Urinary bladder (tissue), 4 donors: ENCODE results near the gene OR13A1. TPM values are rescaled to one million over a fixed set of nuclear protein-coding genes. Genes with fewer than 3 reads are reported as not detected.
"Not testable (repeated sequence)": the region's sequence is repeated elsewhere in the genome, so short reads cannot be mapped to it uniquely, and the experiment has no call there.

Source experiments
- DNase-seq: peaks from one replicate; pipeline ENCODE4 v3.0.0-alpha.2; 2015; ENCODE audit errors: extremely low spot score
- H3K27ac ChIP-seq: one replicate; pipeline ENCODE4 v1.5.1; 2013; ENCODE audit warnings: low read depth, mild to moderate bottlenecking, moderate library complexity
- H3K36me3 ChIP-seq: one replicate; pipeline ENCODE4 v1.6.1; 2013; ENCODE audit warnings: mild to moderate bottlenecking, moderate library complexity; ENCODE audit not compliant: insufficient read depth
- H3K4me1 ChIP-seq: one replicate; pipeline ENCODE4 v1.6.1; 2013; ENCODE audit warnings: mild to moderate bottlenecking, moderate library complexity; ENCODE audit not compliant: insufficient read depth
- H3K4me3 ChIP-seq: one replicate; pipeline ENCODE4 v1.5.1; 2013; ENCODE audit warnings: low read depth, low read length
- WGBS: extraction: QIAGEN DNeasy Blood & Tissue Kit; methylation state at CpG from one replicate; pipeline ENCODE4 v1.1.7; 2013; 5-methylcytosine and 5-hydroxymethylcytosine counted together
- polyA plus RNA-seq: library from polyadenylated mRNA; stranded (reverse); fragments of 200-250 nt; gene quantifications from one replicate; pipeline ENCODE4 v1.2.3, GENCODE V29; 2013
- total RNA-seq: library from RNA; depleted of rRNA; stranded (reverse); fragments of >200 nt; gene quantifications from one replicate; pipeline ENCODE4 v1.2.3, GENCODE V29; 2014
- donor health status: healthy with polysubstance abuse.
- donor health status: healthy.

OR13A1 gene
- total and polyA plus RNA-seq, 2 donors: 0.32 to 0.85 TPM

DNA sequence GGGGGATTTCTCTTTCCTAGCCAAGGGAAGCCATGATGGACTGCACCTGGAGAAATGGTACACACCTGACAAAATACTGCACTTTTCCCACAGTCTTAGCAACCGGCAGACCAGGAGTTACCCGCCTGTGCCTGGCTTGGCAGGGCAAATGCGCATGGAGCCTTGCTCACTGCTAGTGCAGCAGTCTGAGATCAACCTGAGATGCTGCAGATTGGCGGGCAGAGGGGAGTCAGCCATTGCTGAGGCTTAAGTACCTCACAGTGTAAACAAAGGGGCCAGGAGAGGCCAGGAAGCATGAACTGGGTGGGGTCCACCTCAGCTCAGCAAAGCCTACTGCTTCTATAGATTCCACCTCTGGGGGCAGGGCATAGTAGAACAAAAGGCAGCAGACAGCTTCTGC is 49.4 kb downstream of the OR13A1 start:
- 83% methylated on average over 4 of the region's 4 CpGs for WGBS
- no peak overlapping the region for H3K27ac ChIP-seq
- H3K4me1 ChIP-seq: no peaks in the 10 kb centered on the region
- no peaks in the 10 kb centered on the region for H3K36me3 ChIP-seq
- no peak overlapping the region for H3K4me3 ChIP-seq
- no peak for DNase-seq

DNA sequence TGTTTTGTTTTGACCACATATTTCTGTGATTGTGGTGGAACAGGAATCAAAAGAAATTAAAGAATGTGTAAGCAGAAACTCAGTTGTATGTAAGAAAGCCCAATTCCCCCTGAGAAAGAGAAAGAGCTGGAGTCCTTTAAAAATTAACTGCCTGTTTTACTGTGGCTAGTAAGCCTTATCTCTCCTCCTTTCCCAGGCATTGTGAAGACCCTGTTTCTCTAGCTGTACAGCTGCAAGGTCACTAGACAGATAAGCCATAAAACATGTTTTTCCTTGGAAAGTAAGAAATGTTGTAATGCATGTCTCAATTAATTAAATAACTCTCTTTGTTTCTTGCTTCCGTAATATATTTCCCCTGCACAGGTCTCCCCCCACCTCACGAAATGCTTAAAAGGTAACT is 53.5 kb downstream of the OR13A1 start:
- no peak for DNase-seq
- Histone ChIP-seq H3K36me3 (no peaks in the 10 kb centered on the region), H3K27ac (no peak overlapping the region), H3K4me3 (no peak overlapping the region), H3K4me1 (no peaks in the 10 kb centered on the region)
- WGBS: 26% methylated on average over 2 of the region's 2 CpGs

DNA sequence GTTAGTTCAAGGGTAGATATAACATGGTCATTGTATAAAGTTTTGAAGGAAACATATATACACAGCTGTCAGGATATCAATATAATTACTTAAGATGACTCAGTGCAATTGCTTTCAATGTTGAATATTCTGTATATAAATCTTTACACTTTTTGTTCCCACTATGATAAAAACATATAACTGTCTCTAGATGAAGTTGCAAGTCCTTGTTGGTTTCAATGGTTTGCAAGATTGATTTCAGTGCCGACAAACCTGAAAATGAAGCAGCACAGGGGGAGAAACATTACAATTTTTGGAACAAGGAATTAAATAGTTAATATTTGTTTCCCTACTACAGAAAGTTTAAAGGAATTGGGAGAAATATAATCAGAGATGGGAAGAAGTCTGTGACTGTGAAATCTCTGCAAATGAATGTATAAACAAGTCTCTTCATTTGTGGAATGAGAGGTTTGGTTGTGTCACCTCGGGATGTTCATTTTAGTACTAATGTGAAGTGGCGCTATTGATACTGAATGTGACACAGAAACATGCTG is 54.1 kb downstream of the OR13A1 start:
- no peaks in the 10 kb centered on the region for H3K36me3 ChIP-seq
- no peak overlapping the region for H3K27ac ChIP-seq
- 84% methylated on average over 3 of the region's 3 CpGs for WGBS
- no peak overlapping the region for H3K4me3 ChIP-seq
- H3K4me1 ChIP-seq: no peaks in the 10 kb centered on the region
- no peak for DNase-seq

GRCh38 chr10:45260635-45261034 is 54.8 kb downstream of the OR13A1 start:
- H3K27ac ChIP-seq, H3K4me3 ChIP-seq, H3K36me3 ChIP-seq, H3K4me1 ChIP-seq, DNase-seq: not testable (repeated sequence)
- WGBS: 36% methylated on average over 3 of the region's 3 CpGs

GRCh38 chr10:45259786-45260495 is 55.5 kb downstream of the OR13A1 start:
- H3K27ac ChIP-seq, H3K4me1 ChIP-seq, H3K36me3 ChIP-seq, DNase-seq, H3K4me3 ChIP-seq: not testable (repeated sequence)
- 91% methylated on average over 37 of the region's 50 CpGs for WGBS

- 71% methylated on average over 2 of the region's 2 CpGs for WGBS
- no peak for DNase-seq
- no peaks in the 10 kb centered on the region for H3K36me3 ChIP-seq
- H3K4me3 ChIP-seq: no peak overlapping the region
- no peak overlapping the region for H3K27ac ChIP-seq
- H3K4me1 ChIP-seq: no peaks in the 10 kb centered on the region
These were observed 57.8 kb downstream of the OR13A1 start for GRCh38 chr10:45257600-45257999.

- DNase-seq: no peak
- Histone ChIP-seq H3K4me1 (no peaks in the 10 kb centered on the region), H3K4me3 (no peak overlapping the region)
These were observed 59.2 kb downstream of the OR13A1 start for GRCh38 chr10:45256246-45256645.

GRCh38 chr10:45255706-45256105 is 59.7 kb downstream of the OR13A1 start:
- Histone ChIP-seq H3K4me3 (no peak overlapping the region), H3K27ac (no peak overlapping the region), H3K36me3 (no peaks in the 10 kb centered on the region), H3K4me1 (no peaks in the 10 kb centered on the region)
- DNase-seq: no peak
- WGBS: 86% methylated on average over 1 of the region's 1 CpG

More at GRCh38 chr10:45256246-45256645, 59.2 kb downstream of the OR13A1 start:
- Histone ChIP-seq H3K36me3 (no peaks in the 10 kb centered on the region), H3K27ac (no peak overlapping the region)

DNA sequence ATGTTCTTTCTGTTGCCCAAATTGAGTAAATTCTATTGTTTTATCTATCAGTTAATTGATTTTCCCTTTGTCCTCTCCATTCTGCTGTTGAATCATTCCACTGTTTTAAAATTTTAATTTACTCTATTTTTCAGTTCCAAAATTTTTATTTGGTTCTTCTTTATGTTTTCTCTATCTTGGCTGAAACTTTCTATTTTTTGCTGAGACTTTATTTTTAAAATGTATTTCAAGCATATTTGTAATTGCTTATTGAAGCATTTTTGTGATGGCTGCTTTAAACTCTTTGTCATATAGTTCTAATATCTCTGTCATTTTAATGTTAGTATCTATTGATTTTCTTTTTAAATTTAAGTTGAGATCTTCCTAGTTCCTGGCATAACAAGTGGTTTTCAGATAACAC is 60.5 kb downstream of the OR13A1 start:
- H3K4me3 ChIP-seq: no peak overlapping the region
- H3K4me1 ChIP-seq: no peaks in the 10 kb centered on the region
- H3K36me3 ChIP-seq: no peaks in the 10 kb centered on the region
- H3K27ac ChIP-seq: no peak overlapping the region
- DNase-seq: no peak

GRCh38 chr10:45253183-45253914 is 62.1 kb downstream of the OR13A1 start:
- DNase-seq: no peak
- Histone ChIP-seq H3K4me1 (no peaks in the 10 kb centered on the region), H3K27ac (no peak overlapping the region), H3K36me3 (no peaks in the 10 kb centered on the region), H3K4me3 (no peak overlapping the region)
- WGBS: 62% methylated on average over 2 of the region's 2 CpGs

Other genes with a start within 250 kb of the OR13A1 start
- gene ALOX5, start 58.6 kb upstream of the OR13A1 start, total RNA-seq: 25.7 TPM
- 52.5 TPM for gene ALOX5, start 58.6 kb upstream of the OR13A1 start, polyA plus RNA-seq